ENCODE data around the gene AP3M1.

GRCh38 chr10:74096777-74097176 is 53.9 kb downstream of the AP3M1 start:
- TF ChIP-seq, protein P1, sequence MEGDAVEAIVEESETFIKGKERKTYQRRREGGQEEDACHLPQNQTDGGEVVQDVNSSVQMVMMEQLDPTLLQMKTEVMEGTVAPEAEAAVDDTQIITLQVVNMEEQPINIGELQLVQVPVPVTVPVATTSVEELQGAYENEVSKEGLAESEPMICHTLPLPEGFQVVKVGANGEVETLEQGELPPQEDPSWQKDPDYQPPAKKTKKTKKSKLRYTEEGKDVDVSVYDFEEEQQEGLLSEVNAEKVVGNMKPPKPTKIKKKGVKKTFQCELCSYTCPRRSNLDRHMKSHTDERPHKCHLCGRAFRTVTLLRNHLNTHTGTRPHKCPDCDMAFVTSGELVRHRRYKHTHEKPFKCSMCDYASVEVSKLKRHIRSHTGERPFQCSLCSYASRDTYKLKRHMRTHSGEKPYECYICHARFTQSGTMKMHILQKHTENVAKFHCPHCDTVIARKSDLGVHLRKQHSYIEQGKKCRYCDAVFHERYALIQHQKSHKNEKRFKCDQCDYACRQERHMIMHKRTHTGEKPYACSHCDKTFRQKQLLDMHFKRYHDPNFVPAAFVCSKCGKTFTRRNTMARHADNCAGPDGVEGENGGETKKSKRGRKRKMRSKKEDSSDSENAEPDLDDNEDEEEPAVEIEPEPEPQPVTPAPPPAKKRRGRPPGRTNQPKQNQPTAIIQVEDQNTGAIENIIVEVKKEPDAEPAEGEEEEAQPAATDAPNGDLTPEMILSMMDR (IDR thresholded peaks at IDR 0.05) = no peak
- TF ChIP-seq POLR2A (IDR thresholded peaks at IDR 0.05) = no peak

All from esophagus squamous epithelium (tissue), 4 donors.